ENCODE measurements around the gene SLC7A6. TPM values are rescaled to one million over a fixed set of nuclear protein-coding genes. Genes with fewer than 3 reads are reported as not detected.

SLC7A6 gene
- total and polyA plus RNA-seq, 2 of the 13 experiments (the other 11 are each of a cell fraction or from before 2014, with no cell fraction given) = 35.8 to 70.8 TPM

- TF ChIP-seq SMARCC2 (IDR thresholded peaks at IDR 0.05) (no peak), ZBTB33 (CRISPR knock-in tag; IDR thresholded peaks at IDR 0.05) (no peak), HINFP (CRISPR knock-in tag; IDR thresholded peaks at IDR 0.05; ENCODE audit: low read depth) (peak; percentile 86), HNRNPK (IDR thresholded peaks at IDR 0.05; ENCODE audit: low read depth, low read length, poor library complexity, severe bottlenecking) (peak; percentile 48), CERS6 (CRISPR knock-in tag; IDR thresholded peaks at IDR 0.05) (no peak), ZNF792 (CRISPR knock-in tag; IDR thresholded peaks at IDR 0.05) (no peak), ZNF354B (CRISPR knock-in tag; IDR thresholded peaks at IDR 0.05) (0 out of 2 replicates have a peak, but pooled peaks have one; percentile 2), ZBTB38 (CRISPR knock-in tag; IDR thresholded peaks at IDR 0.05) (0 out of 2 replicates have a peak, but pooled peaks have one; percentile 31), ZFP41 (CRISPR knock-in tag; IDR thresholded peaks at IDR 0.05; ENCODE audit: borderline replicate concordance) (no peak), IRX3 (CRISPR knock-in tag; IDR thresholded peaks at IDR 0.05; ENCODE audit: borderline replicate concordance, low read depth) (peak; percentile 23; the same call in 1 of the 2 replicates), TRAFD1 (CRISPR knock-in tag; IDR thresholded peaks at IDR 0.05; ENCODE audit: borderline replicate concordance) (no peak), NR2C2 (CRISPR knock-in tag; IDR thresholded peaks at IDR 0.05; ENCODE audit: borderline replicate concordance) (peak; percentile 36; the same call in 1 of the 2 replicates), EED (CRISPR knock-in tag; IDR thresholded peaks at IDR 0.05) (peak; percentile 6; the same call in 1 of the 2 replicates), ZNF639 (CRISPR knock-in tag; conservative IDR thresholded peaks at IDR 0.05) (no peak), DRAP1 (CRISPR knock-in tag; IDR thresholded peaks at IDR 0.05) (no peak), RERE (CRISPR knock-in tag; IDR thresholded peaks at IDR 0.05; ENCODE audit: low read depth) (no peak)
Observed at GRCh38 chr16:68235887-68236136, 28.5 kb upstream of the SLC7A6 start, which contains the start of gene ESRP2 (continued).
